ENCODE data around the gene CCDC33.
"Not testable (repeated sequence)": the region's sequence is repeated elsewhere in the genome, so short reads cannot be mapped to it uniquely, and the experiment has no call there.

DNA sequence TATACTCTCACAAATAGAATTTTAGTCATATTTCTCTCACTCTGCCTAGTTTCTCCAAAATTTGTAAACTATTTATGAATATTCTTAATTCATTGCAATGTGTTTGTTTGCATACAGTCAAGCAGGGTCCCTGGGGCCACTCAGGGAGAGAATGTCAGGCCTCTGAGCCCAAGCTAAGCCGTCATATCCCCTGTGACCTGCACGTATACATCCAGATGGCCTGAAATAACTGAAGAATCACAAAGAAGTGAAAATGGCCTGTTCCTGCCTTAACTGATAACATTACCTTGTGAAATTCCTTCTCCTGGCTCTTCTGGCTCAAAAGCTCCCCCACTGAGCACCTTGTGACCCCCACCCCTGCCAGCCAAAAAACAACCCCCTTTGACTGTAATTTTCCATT is 117.9 kb downstream of the CCDC33 start:
- not testable (repeated sequence) for TF ChIP-seq EZH2 (IDR thresholded peaks at IDR 0.05; ENCODE audit: insufficient read depth, poor library complexity, severe bottlenecking); EZH2phosphoT487 (IDR thresholded peaks at IDR 0.05; ENCODE audit: insufficient read depth, low read depth)
